ENCODE measurements around the gene SNN.

The SNN gene

DNA sequence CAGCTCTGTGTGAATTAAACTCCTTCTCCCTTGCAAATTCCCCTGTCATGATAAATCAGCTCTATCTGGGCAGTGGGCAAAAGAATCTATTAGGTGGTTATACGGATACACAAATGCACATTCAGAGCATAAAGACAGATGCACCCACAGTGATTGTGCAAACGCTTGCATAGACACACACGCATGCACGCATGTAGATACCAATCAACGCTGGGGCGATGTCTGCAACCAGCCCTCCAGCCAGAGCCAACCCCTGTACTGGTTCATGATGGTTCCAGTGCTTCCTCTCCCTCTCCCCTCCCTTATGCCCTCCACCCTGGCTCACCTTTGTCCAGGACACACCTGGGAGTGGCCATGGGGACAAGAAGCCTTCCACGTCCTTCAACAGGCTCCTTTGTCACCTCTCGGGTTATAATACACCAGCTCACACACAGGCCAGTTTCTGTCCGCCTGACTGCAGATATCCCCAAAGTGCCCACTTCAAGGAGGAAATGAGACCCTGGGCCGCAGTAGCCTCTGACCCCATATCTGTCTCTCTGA, 33.1 kb upstream of the SNN start:
- no peak for DNase-seq (ENCODE audit: low read depth)

GRCh38 chr16:11635679-11636171, 32.5 kb upstream of the SNN start:
- DNase-seq (ENCODE audit: low read depth): no peak

GRCh38 chr16:11636172-11636721, 32.0 kb upstream of the SNN start:
- no peak for DNase-seq (ENCODE audit: low read depth)

DNA sequence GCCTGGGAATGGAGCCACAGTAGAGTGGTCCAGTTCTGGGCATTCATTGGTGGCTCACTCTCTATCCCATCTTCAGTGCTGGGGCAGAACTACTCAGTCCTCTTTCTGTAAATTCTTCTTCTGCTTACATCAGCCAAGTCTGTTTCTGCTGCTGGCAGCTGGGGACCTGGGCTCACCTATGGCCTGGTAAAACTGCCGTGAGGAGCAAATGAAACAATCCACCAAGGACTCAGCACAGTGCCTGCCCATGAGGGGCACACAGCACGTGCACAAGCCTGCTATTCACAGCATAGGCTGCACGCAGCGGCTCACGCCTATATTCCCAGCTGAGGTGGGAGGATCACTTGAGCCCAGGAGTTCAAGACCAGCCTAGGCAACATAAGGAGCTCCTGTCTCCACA, 30.9 kb upstream of the SNN start:
- no peak for DNase-seq (ENCODE audit: low read depth)

DNA sequence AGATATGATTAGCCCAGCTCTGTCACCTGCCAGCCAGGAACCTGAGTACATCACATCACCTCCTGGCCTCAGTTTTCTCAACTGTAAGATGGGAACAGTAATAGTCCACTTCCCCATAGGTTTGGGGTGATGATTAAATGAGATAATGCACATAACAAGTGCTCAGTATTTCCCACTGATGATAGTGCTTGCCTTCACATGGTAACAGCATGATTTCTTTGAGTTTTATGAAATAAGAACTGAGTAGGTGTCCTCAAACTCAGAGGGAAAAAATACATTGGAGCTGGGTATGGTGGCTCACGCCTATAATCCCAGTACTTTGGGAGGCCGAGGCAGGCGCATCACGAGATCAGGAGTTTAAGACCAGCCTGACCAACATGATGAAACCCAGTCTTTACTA, 30.1 kb upstream of the SNN start:
- DNase-seq (ENCODE audit: low read depth): no peak

GRCh38 chr16:11639008-11639562, 29.2 kb upstream of the SNN start:
- no peak for DNase-seq (ENCODE audit: low read depth)

DNA sequence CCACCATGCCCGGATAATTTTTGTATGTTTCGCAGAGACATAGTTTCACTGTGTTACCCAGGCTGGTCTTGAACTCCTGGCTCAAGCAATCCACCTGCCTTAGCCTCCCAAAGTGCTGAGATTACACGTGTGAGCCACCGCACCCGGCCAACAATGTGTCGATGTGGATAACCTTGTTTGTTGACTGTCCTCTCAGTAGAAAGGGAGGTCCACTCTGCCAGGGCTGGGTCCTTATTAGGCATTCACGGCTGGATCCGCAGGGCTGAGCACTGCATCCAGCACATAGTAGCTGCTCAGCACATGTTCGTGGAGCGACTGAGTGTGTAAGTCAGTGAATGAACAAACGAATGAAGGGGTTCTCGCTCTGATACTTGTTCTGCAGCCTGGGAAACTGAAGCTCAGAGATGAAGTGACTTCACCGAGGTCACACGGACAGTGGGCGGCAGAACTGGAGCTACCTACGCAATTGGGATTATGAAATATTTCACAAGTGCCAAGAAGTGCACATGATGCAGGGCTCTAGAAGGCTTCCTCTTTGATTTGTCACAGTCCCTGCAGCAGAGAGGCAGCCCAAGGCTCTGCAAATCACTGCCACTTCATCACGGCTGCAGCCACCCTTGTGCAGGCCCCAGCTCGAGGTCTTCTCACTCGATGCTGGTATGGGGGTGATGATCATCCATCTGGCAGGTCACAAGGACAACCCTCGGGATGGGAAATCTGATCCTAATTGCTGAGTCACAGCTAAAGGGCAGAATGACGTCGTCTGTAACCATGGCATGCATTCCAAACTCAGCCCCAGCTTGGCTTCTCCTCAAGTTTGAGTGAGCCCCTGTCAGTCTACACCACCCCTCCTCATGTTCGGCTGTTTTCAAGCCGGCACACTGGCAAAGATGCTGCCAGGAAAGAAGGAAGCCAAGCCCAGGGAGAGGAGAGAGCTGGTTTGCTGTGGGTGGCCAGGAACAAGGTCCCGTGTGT, 28.0 kb upstream of the SNN start:
- DNase-seq (ENCODE audit: low read depth): no peak

- no peak for DNase-seq (ENCODE audit: low read depth)
Measured at GRCh38 chr16:11640987-11641817, 27.1 kb upstream of the SNN start.

DNA sequence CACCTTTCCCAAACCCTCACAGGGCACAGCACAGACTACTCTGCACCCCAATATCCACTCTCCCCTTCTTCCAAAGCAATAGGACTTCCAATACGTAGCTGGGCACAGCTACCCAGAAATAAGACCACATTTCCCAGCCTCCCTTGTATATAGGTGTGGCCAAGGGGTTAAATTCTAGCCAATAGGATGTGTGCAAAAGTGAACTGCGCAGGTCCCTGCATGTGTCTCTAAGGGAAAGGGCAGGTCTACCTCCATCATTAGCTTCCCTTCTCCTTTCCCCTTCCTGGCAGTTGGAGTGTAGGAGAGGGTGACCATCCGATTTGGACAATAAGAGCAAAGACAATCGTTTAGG, 25.5 kb upstream of the SNN start:
- no peak for DNase-seq (ENCODE audit: low read depth)

DNA sequence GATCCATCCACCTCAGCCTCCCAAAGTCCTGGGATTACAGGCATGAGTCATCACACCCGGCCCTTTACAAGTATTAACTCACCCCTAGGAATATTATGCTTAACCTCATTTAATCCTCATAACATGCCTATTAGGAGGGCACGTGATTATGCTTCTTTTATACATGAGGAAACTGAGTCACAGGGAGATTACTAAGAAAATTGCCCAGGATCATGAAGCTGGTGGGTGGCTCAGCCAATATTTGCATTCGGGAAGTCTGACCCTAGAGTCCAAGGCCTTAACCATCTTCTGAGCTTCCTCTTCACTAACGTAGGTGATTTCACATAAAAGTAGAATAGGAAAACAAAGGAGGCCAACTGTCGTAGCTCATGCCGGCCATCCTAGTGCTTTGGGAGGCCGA, 19.0 kb upstream of the SNN start:
- no peak for DNase-seq (ENCODE audit: low read depth)

DNA sequence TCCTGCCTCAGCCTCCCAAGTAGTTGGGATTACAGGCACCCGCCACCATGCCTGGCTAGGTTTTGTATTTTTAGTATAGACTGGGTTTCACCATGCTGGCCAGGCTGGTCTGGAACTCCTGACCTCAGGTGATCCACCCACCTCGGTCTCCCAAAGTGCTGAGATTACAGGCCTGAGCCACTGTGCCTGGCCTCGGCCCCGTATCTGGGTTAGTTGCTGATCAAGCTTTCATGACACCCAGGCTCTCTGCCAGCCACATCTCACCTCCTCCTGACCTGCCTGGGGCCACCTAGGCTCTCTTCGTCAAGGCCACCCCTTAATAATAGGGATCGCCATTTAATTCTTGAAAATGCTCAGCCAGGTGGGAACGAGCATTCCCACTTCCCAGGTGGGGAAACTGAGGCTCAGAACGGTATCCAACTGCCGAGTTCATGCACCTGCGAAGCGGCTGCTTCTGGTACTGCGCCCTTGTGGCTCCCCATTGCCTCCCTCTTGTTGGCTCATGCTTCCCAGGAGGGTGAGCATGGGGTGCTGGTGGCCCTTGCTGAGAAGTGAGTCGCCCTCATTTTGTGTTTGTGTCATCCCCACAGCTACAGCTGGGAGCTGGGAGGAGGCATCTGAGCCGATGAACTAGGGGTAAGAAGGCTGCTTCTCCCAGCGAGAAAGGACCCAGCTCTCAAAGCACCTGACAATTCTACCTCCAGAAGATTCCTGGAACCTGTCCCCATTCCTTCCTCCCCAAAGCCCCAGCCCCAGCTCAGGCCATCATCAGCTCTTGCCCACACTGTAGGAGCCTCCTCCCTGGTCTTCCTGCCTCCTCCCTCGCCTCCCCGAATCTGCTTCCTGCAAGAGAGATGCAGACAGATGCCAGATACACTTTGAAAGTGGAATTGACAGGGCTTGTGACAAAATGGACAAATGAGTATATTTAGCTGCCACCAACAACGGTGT, 17.3 kb upstream of the SNN start:
- no peak for DNase-seq (ENCODE audit: low read depth)

DNA sequence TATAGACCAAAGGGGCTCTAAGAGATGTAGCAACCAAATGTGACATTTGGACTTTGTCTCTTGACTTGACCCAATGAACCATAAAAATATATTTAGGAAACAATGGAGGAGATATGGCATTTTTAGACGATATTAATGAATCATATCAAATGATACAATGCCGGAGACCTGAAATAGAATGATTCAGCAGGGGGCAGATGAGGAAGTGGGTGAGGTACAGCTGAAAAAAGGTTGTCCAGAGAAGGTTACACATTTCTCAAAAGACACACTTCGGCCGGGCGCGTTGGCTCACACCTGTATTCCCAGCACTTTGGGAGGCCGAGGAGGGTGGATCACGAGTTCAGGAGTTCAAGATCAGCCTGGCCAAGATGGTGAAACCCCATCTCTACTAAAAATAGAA, 16.5 kb upstream of the SNN start:
- no peak for DNase-seq (ENCODE audit: low read depth)

DNA sequence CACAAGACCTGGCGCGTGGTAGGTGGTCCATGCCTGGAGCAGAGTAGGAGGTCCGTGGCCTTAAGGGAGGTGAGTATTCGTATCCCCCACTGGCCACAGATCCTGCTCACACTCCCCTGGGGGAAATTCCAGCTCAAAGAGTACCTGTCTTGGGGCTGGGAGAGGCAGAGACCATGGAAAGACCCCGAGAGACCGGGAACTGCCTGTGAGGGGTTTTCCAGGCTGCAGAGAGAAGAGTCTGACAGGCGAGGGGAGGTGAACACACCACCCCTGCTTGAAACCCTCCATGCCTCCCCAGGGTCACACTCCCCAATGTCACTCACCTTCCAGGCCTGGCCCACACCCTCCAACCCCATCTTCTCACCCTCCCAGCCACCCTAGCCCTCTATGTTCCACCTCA, 12.6 kb upstream of the SNN start:
- DNase-seq (ENCODE audit: low read depth): no peak

DNA sequence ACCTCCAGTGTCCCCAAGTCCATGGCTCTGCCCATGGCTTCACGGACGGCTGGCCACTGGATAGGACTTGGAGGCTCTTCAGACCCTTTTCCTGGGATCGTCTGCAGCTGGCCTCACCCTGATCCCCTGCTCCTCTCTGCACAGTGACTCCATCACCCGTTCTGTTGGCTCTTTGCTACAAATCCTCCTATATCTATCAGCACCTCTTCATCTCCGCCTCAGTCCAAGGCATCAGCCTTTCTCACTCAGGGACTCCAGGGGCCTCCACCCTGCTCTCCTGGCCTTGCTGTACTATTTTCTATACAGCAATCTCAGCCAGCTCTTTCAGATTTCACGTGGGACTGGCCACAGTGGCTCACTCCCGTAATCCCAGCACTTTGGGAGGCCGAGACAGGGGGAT, 10.7 kb upstream of the SNN start:
- no peak for DNase-seq (ENCODE audit: low read depth)

DNA sequence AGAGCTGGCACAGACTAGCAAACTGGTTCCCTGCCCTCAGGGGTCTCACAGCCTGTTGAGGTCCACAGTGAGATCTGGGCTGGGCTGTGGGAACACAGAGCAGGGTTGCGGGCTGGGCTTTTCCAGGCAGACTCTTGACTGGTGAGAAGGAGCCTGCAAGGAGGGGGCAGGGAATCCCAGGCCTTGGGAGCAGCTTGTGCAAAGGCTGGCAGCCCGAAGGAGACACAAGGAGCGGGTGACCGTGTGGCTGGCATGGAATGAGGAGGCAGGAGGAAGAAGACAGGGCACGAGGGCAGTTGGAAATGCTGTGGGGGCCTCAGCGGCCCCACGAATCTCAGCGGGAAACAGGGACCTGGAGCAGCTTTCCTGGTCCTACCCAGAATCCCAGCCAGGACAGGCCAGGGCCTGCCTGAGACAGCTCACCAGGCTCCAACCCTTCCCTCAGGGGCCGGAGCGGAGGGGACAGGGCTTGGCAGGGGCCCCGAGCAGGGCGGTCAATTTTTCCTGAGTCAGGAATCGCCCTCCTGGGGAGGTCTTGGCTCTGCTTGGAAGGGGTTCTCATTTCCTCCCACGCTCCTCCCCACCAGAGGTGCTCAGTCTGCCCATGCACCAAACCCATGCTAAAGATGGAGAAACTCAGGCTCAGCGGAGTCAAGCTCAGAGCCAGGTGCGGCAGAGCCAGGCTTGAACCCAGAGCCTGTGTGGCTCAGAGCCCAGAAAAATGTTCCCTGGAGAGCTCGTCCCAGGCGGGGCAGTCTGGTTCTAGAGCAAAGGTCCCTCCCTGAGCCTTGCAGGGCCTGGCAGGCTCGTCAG, 9.2 kb upstream of the SNN start:
- no peak for DNase-seq (ENCODE audit: low read depth)

- DNase-seq (ENCODE audit: low read depth): no peak
Measured at GRCh38 chr16:11660565-11660964, 7.7 kb upstream of the SNN start.

DNA sequence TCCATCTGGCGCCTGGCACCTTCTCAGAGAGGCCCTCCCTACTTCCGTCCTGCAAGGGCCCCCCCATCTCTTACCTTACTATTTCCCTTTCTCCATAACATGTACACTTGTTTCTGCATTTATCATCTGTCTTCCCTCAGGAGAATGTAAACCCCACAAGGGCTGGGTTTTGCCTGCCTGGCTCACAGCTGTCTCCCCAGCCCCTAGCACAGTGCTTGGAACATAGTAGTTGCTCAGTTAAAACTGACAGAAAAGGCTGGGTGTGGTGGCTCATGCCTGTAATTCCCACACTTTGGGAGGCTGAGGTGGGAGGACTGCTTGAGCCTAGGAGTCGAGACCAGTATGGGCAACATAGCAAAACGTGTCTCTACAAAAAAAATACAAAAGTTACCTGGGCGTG, 5.7 kb upstream of the SNN start:
- no peak for DNase-seq (ENCODE audit: low read depth)

- no peak for DNase-seq (ENCODE audit: low read depth)
Measured at GRCh38 chr16:11665071-11665491, 3.2 kb upstream of the SNN start.

DNA sequence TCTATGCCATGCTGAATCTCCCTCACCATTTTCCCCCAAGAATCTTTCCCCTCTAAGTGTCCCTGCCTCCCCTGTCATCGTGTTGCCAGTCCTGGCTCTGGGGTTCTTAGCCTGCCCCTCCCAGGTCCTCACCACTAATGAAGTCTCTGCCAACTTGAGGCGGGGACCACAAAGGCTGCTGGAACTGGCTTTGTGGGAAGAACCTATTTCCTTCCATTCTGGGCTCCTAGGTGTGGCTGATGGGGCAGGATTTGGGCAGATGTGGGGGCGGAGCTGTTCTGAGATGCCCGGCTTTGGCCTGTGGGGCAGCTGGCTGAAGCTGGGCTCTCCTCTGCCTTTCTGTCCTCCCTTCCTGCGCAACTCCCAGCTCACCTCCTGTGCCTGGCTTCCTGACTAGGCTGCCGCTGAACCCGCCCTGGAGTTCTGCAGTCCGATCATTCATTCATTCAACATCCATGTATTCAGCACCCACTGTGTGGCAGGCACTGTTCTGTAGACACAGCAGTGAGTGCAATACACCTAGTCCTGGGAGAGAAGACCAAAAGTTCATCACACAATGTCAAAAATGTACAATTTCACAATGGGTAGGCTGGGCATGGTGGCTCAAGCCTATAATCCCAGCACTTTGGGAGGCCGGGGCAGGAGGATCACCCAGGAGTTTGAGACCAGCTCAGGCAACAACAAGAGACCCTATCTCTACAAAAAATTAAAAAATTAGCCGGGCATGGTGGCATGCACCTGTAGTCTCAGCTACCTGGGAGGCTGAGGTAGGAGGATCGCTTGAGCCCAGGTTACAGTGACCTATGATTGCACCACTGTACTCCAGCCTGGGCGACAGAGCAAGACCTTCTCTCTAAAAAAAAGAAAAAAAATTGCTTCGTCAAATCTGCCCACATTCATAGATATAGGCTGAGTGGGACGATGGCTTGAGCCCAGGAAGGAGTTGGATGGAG, 1.9 kb upstream of the SNN start:
- no peak for DNase-seq (ENCODE audit: low read depth)

Measured in activated T-cell treated with anti-CD3 and anti-CD28 coated beads for 48 hours (primary cell).